H1 (cell line): ENCODE results near the gene MIA2. TPM values are rescaled to one million over a fixed set of nuclear protein-coding genes. Genes with fewer than 3 reads are reported as not detected.

Experiments used
- CTCF ChIA-PET: fragments of 300-600 bp; sonication (Branson Sonifier 250); formaldehyde crosslinking; loops from one replicate; lab custom pipeline; 2021; ENCODE audit not compliant: partially characterized antibody; lab: Charles Lee
- POLR2A ChIA-PET: fragments of 300-600 bp; sonication (Branson Sonifier 250); formaldehyde crosslinking; loops from one replicate; lab custom pipeline; 2021; ENCODE audit warnings: inconsistent platforms; ENCODE audit not compliant: partially characterized antibody; lab: Charles Lee
- DNase-seq, 2 experiments: peaks; one replicate each; pipeline versions ENCODE4 v3.0.0 to v3.0.0-alpha.2; 2010 to 2022; ENCODE audit warnings: low spot score in 2 of 2, low read depth in 1 of 2, mixed read lengths in 1 of 2
- FAIRE-seq: peaks from 2 replicates; lab custom pipeline; 2011; peaks lifted over from hg19 to GRCh38; lab: Jason Lieb, UNC
- H2AFZ ChIP-seq: 2 replicates; pipeline ENCODE4 v1.8.1; 2012; ENCODE audit warnings: low read length, inconsistent platforms
- H2AK5ac ChIP-seq: 2 replicates; pipeline ENCODE4 v1.6.1; 2013; ENCODE audit warnings: low read depth, low read length
- H2BK120ac ChIP-seq: replicated peaks from 2 replicates; pipeline ENCODE3; 2013; ENCODE audit warnings: low read depth, low read length, inconsistent platforms
- H2BK12ac ChIP-seq: 2 replicates; pipeline ENCODE4 v1.6.1; 2013; ENCODE audit warnings: low read depth, low read length
- H2BK15ac ChIP-seq: 2 replicates; pipeline ENCODE4 v1.6.1; 2013; ENCODE audit warnings: low read length
- H2BK20ac ChIP-seq: 2 replicates; pipeline ENCODE4 v1.6.1; 2013; ENCODE audit warnings: low read length
- H2BK5ac ChIP-seq: 2 replicates; pipeline ENCODE4 v1.6.1; 2013; ENCODE audit warnings: low read depth, low read length
- H3K14ac ChIP-seq: 2 replicates; pipeline ENCODE4 v1.6.1; 2013; ENCODE audit warnings: inconsistent platforms; ENCODE audit not compliant: insufficient read length
- H3K18ac ChIP-seq: 2 replicates; pipeline ENCODE4 v1.6.1; 2013; ENCODE audit warnings: low read length; ENCODE audit errors: extremely low read depth
- H3K23ac ChIP-seq: 2 replicates; pipeline ENCODE4 v1.6.1; 2013; ENCODE audit warnings: inconsistent platforms; ENCODE audit not compliant: insufficient read length
- H3K23me2 ChIP-seq: 2 replicates; pipeline ENCODE4 v1.6.1; 2013; ENCODE audit warnings: low read depth, low read length
- H3K27ac ChIP-seq: 2 replicates; pipeline ENCODE4 v1.6.1; 2011; ENCODE audit warnings: low read depth, low read length, inconsistent platforms
- H3K27me3 ChIP-seq, 4 experiments: replicated peaks in 1 of 4; 1 replicate in 1 of 4; 2 replicates in 3 of 4; pipeline versions ENCODE4 v1.6.1 to v1.8.1; 2011 to 2013; ENCODE audit warnings: low read length in 3 of 4, mild to moderate bottlenecking in 3 of 4, inconsistent platforms in 2 of 4, mixed read lengths in 2 of 4, moderate library complexity in 1 of 4; ENCODE audit not compliant: control insufficient read depth in 3 of 4, insufficient read depth in 3 of 4; ENCODE audit errors: extremely low read depth in 1 of 4
- H3K36me3 ChIP-seq, 4 experiments: 2 replicates each; pipeline versions ENCODE4 v1.6.1 to v1.8.1; 2011 to 2013; ENCODE audit warnings: mild to moderate bottlenecking in 4 of 4, low read length in 3 of 4, moderate library complexity in 2 of 4, control low read depth in 1 of 4, inconsistent platforms in 1 of 4; ENCODE audit not compliant: insufficient read depth in 4 of 4, control insufficient read depth in 2 of 4
- H3K4ac ChIP-seq: replicated peaks from 2 replicates; pipeline ENCODE3; 2013; ENCODE audit warnings: low read length, low read depth, mixed read lengths, inconsistent platforms; ENCODE audit not compliant: insufficient read length
- H3K4me1 ChIP-seq, 4 experiments: replicated peaks in 1 of 4; 1 replicate in 1 of 4; 2 replicates in 3 of 4; pipeline versions ENCODE4 v1.6.1 to v1.8.1; 2011 to 2013; ENCODE audit warnings: low read length in 3 of 4, inconsistent platforms in 2 of 4, mixed read lengths in 1 of 4; ENCODE audit not compliant: insufficient read depth in 4 of 4, control insufficient read depth in 3 of 4
- H3K4me2 ChIP-seq, 2 experiments: 2 replicates each; pipeline versions ENCODE4 v1.6.1 to v1.8.1; 2011 to 2013; ENCODE audit warnings: low read depth in 2 of 2, low read length in 2 of 2, control low read depth in 1 of 2, inconsistent platforms in 1 of 2, mild to moderate bottlenecking in 1 of 2; ENCODE audit not compliant: insufficient read depth in 1 of 2
- H3K4me3 ChIP-seq, 4 experiments: fragments of 200-600, 300-600 bp in 1 of 4; sonication (generic), shearing (Covaris generic), sonication (Bioruptor Twin) in 1 of 4; 2 replicates each; pipeline versions ENCODE4 v1.5.1 to v1.8.1; 2011 to 2016; ENCODE audit warnings: low read length in 4 of 4, low read depth in 3 of 4, control low read depth in 2 of 4, inconsistent platforms in 2 of 4, mild to moderate bottlenecking in 2 of 4, mixed read lengths in 1 of 4, moderate library complexity in 1 of 4; ENCODE audit not compliant: insufficient read depth in 2 of 4; ENCODE audit errors: extremely low read depth in 1 of 4
- H3K56ac ChIP-seq: replicated peaks from 2 replicates; pipeline ENCODE3; 2013; ENCODE audit warnings: low read depth, mild to moderate bottlenecking, mixed read lengths, low read length, inconsistent platforms; ENCODE audit not compliant: insufficient read length
- H3K79me1 ChIP-seq: 2 replicates; pipeline ENCODE4 v1.6.1; 2013; ENCODE audit warnings: low read depth, low read length, control low read depth
- H3K79me2 ChIP-seq, 2 experiments: 2 replicates each; pipeline versions ENCODE4 v1.6.1 to v1.8.1; 2012 to 2013; ENCODE audit warnings: low read length in 2 of 2, mild to moderate bottlenecking in 2 of 2, inconsistent platforms in 1 of 2; ENCODE audit not compliant: insufficient read depth in 2 of 2, control insufficient read depth in 1 of 2
- H3K9ac ChIP-seq, 4 experiments: replicated peaks in 1 of 4; 1 replicate in 1 of 4; 2 replicates in 3 of 4; pipeline versions ENCODE4 v1.6.1 to v1.8.1; 2011 to 2013; ENCODE audit warnings: low read depth in 3 of 4, low read length in 3 of 4, control low read depth in 2 of 4, mild to moderate bottlenecking in 2 of 4, moderate library complexity in 2 of 4, inconsistent platforms in 1 of 4; ENCODE audit errors: extremely low read depth in 1 of 4
- H3K9me3 ChIP-seq, 2 experiments: 2 replicates each; pipeline versions ENCODE4 v1.6.1 to v1.8.1; 2012 to 2013; ENCODE audit warnings: mild to moderate bottlenecking in 2 of 2, moderate library complexity in 2 of 2, control low read depth in 1 of 2, inconsistent platforms in 1 of 2, low read depth in 1 of 2, low read length in 1 of 2, mixed read lengths in 1 of 2; ENCODE audit not compliant: insufficient read depth in 2 of 2
- H4K20me1 ChIP-seq, 2 experiments: replicated peaks in 1 of 2; 2 replicates each; pipeline versions ENCODE3 to v1.8.1; 2011 to 2013; ENCODE audit warnings: inconsistent platforms in 2 of 2, low read length in 2 of 2, mild to moderate bottlenecking in 1 of 2; ENCODE audit not compliant: insufficient read depth in 2 of 2, control insufficient read depth in 1 of 2
- H4K5ac ChIP-seq: 2 replicates; pipeline ENCODE4 v1.6.1; 2013; ENCODE audit warnings: low read length, low read depth, mixed read lengths, inconsistent platforms; ENCODE audit not compliant: insufficient read length
- H4K8ac ChIP-seq: 2 replicates; pipeline ENCODE4 v1.8.0; 2013; ENCODE audit warnings: mild to moderate bottlenecking, moderate library complexity, low read length, inconsistent platforms; ENCODE audit not compliant: insufficient read depth; ENCODE audit errors: extremely low read depth
- H4K91ac ChIP-seq: replicated peaks from 2 replicates; pipeline ENCODE3; 2013; ENCODE audit warnings: low read length, mixed read lengths, inconsistent platforms; ENCODE audit not compliant: insufficient read length
- CEBPB ChIP-seq: IDR thresholded peaks from 2 replicates; pipeline ENCODE4 v1.6.1; 2012; ENCODE audit warnings: low read depth, low read length
- CREB1 ChIP-seq: IDR thresholded peaks from 2 replicates; pipeline ENCODE4 v1.6.1; 2012; ENCODE audit warnings: inconsistent platforms
- EGR1 ChIP-seq: IDR thresholded peaks from 2 replicates; pipeline ENCODE4 v1.6.1; 2011; ENCODE audit warnings: low read depth, low read length, borderline replicate concordance
- HDAC6 ChIP-seq: IDR thresholded peaks from one replicate; pipeline ENCODE4 v1.7.1; 2012; ENCODE audit warnings: low read depth, mild to moderate bottlenecking, inconsistent platforms, low read length, moderate library complexity
- SIX5 ChIP-seq: IDR thresholded peaks from 2 replicates; pipeline ENCODE4 v1.6.1; 2011; ENCODE audit warnings: mild to moderate bottlenecking, low read depth, low read length
- WGBS, 2 experiments: shearing (Covaris generic) in 1 of 2; methylation state at CpG; one replicate each; pipeline versions ENCODE4 v1.1.6 to v1.1.7; 2013 to 2015; ENCODE audit warnings: low lambda C conversion rate in 2 of 2, mixed read lengths in 2 of 2, inconsistent platforms in 1 of 2, low coverage in 1 of 2, missing lambda C conversion rate in 1 of 2; ENCODE audit not compliant: insufficient replicate concordance in 2 of 2, insufficient coverage in 1 of 2, insufficient read length in 1 of 2; ENCODE audit errors: extremely low coverage in 1 of 2, missing lambda C conversion rate in 1 of 2; 5-methylcytosine and 5-hydroxymethylcytosine counted together
- polyA plus RNA-seq, 7 experiments: library from polyadenylated mRNA; depleted of rRNA in 3 of 7; stranded (reverse) in 5 of 7; unstranded in 2 of 7; fragments of >200 nt in 5 of 7; fragments of 200-250 nt in 2 of 7; gene quantifications; 1 replicate in 5 of 7; 2 replicates in 1 of 7; 4 replicates in 1 of 7; pipeline versions ENCODE4 v1.2.1 to v1.2.3, GENCODE V29; 2011 to 2013; ENCODE audit warnings: missing spikeins in 2 of 7, mixed read lengths in 2 of 7
- total RNA-seq: library from RNA; stranded (reverse); fragmentation: NEBNext Ultra II Directional; extraction: Animal tissue kit (Norgen Biotek cat#: 25700); gene quantifications from 2 replicates; pipeline ENCODE4 v1.2.1, GENCODE V29; 2021

MIA2 gene
- total and polyA plus RNA-seq, 2 of the 8 experiments (the other 6 are each of a cell fraction or from before 2014, with no cell fraction given), result 10.1 to 15.0 TPM

DNA sequence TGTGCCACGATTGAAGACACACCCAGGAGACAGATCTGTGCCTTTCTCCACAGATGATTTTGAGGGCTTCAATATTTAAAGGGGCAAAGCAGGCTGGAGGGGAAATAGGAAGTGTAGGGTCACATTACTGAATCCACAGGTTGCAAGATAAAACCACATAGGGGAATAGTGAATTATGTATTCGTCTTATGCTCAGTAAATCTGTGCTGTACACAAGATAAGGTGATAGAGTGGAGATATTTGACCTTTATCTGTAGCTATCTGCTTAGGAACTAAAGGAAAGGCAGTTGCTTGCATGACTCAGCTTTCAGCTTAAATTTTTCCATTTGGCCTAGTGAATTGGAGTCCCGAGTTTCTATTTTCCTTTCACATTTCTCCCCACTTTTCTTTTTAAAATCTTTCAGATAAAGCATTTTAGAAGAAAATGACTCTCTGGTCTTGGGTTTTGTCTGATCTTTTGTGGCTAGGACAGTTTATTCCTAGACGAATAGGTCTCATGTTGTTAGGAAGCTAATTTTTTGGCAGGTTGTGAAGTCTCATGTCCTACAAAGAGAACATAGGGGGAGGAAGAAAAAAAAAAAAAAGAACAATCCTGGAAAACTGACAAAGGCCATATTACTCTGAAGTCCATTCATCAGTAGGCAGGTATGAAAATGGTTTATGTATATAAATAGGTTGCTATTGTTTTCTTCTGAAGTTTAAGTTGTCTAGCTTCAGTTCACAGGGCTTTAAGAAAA, 143.1 kb downstream of the MIA2 start:
- Histone ChIP-seq H3K27me3 (no peaks in the 10 kb centered on the region), H3K23ac (no peak overlapping the region), H2BK12ac (no peak overlapping the region), H2BK20ac (no peak overlapping the region), H3K4me2 (no peak overlapping the region), H2AK5ac (no peak overlapping the region), H3K14ac (no peak overlapping the region), H2BK15ac (no peak overlapping the region), H3K9ac (no peak overlapping the region), H3K4me3 (no peak overlapping the region), H3K79me1 (no peaks in the 10 kb centered on the region), H3K56ac (no peak overlapping the region), H3K18ac (no peak overlapping the region), H3K9me3 (no peaks in the 10 kb centered on the region), H4K5ac (no peak overlapping the region), H3K23me2 (no peaks in the 10 kb centered on the region), H3K36me3 (no peaks in the 10 kb centered on the region), H2BK5ac (no peak overlapping the region), H3K4ac (no peak overlapping the region), H3K79me2 (no peaks in the 10 kb centered on the region), H3K4me1 (no peaks in the 10 kb centered on the region; a peak in 2 of 7 replicates), H4K8ac (no peak overlapping the region), H3K27ac (no peak overlapping the region), H2BK120ac (no peak overlapping the region), H2AFZ (no peak overlapping the region; the same call in 1 of the 2 replicates), H4K20me1 (no peaks in the 10 kb centered on the region), H4K91ac (no peak overlapping the region)
- POLR2A ChIA-PET, result interaction anchor here (1.4 kb wide), 1 partner anchor 10 kb away, joined by 3 read pairs; no protein-coding TSS in a partner anchor
- 85% methylated on average over 4 of the region's 4 CpGs; no CpG with 5 or more reads in 1 of the 2 experiments for WGBS, 2 experiments
- DNase-seq (no peak), FAIRE-seq (no peak)
- CTCF ChIA-PET, result interaction anchor here (0.7 to 2.5 kb wide), 3 partner anchors 9 to 620 kb away, joined by 3 to 12 read pairs (median 6); no protein-coding TSS in a partner anchor
- TF ChIP-seq SIX5 (no peak), EGR1 (no peak), CREB1 (no peak), CEBPB (no peak), HDAC6 (no peak)
